IMR-90 (cell line): ENCODE results near the gene ACADM. TPM values are rescaled to one million over a fixed set of nuclear protein-coding genes. Genes with fewer than 3 reads are reported as not detected.
"Not testable (repeated sequence)": the region's sequence is repeated elsewhere in the genome, so short reads cannot be mapped to it uniquely, and the experiment has no call there.

Experiments used
- ATAC-seq: fragments of 200-7000 bp; cut with Tn5 transposase; 2 replicates; pipeline ENCODE4 v1.9.1; 2020; ENCODE audit warnings: low read depth, mild to moderate bottlenecking, moderate library complexity
- BruUV-seq: library from RNA; stranded (reverse); fragments of 400-500 nt; replicated peaks from 2 replicates; lab custom pipeline; 2021; lab: Mats Ljungman, UMichigan
- CTCF ChIA-PET: fragments of 300-600 bp; formaldehyde crosslinking; extraction: SDS; loops from one replicate; lab custom pipeline; 2021; ENCODE audit warnings: antibody characterized with exemption; lab: Yijun Ruan, JAX
- POLR2A ChIA-PET: fragments of 300-600 bp; sonication (Branson Sonifier 250); formaldehyde crosslinking; loops from one replicate; lab custom pipeline; 2022; ENCODE audit warnings: antibody characterized with exemption; ENCODE audit not compliant: unreplicated experiment; lab: Charles Lee
- DNase-seq: peaks from one replicate; pipeline ENCODE4 v3.0.0; 2013
- H2AFZ ChIP-seq: replicated peaks from 2 replicates; pipeline ENCODE3; 2013; ENCODE audit warnings: low read length, mild to moderate bottlenecking; ENCODE audit not compliant: poor library complexity
- H2AK5ac ChIP-seq: 2 replicates; pipeline ENCODE4 v1.6.1; 2013; ENCODE audit warnings: low read depth, low read length, inconsistent platforms
- H2AK9ac ChIP-seq: replicated peaks from 2 replicates; pipeline ENCODE3; 2013; ENCODE audit warnings: mild to moderate bottlenecking, low read depth, low read length, moderate library complexity; ENCODE audit not compliant: poor library complexity
- H2BK120ac ChIP-seq: 2 replicates; pipeline ENCODE4 v1.6.1; 2013; ENCODE audit warnings: low read depth, low read length, inconsistent platforms
- H2BK15ac ChIP-seq: 3 replicates; pipeline ENCODE4 v1.6.1; 2013; ENCODE audit warnings: low read depth, low read length, inconsistent platforms
- H2BK20ac ChIP-seq: 2 replicates; pipeline ENCODE4 v1.6.1; 2013; ENCODE audit warnings: low read depth, mild to moderate bottlenecking, inconsistent platforms, low read length, moderate library complexity
- H2BK5ac ChIP-seq: 2 replicates; pipeline ENCODE4 v1.6.1; 2013; ENCODE audit warnings: mild to moderate bottlenecking, low read depth, low read length, inconsistent platforms; ENCODE audit not compliant: poor library complexity, severe bottlenecking
- H3K14ac ChIP-seq: replicated peaks from 2 replicates; pipeline ENCODE4 v1.6.1; 2013; ENCODE audit warnings: low read depth, low read length, inconsistent platforms
- H3K18ac ChIP-seq: 2 replicates; pipeline ENCODE4 v1.6.1; 2013; ENCODE audit warnings: low read depth, low read length, control low read depth
- H3K23ac ChIP-seq: 2 replicates; pipeline ENCODE4 v1.6.1; 2013; ENCODE audit warnings: low read depth, low read length, inconsistent platforms
- H3K27ac ChIP-seq: 2 replicates; pipeline ENCODE4 v1.5.1; 2013; ENCODE audit warnings: mild to moderate bottlenecking, control low read depth, low read length; ENCODE audit not compliant: insufficient read depth
- H3K27me3 ChIP-seq: 2 replicates; pipeline ENCODE4 v1.6.1; 2013; ENCODE audit warnings: low read length; ENCODE audit not compliant: control insufficient read depth, insufficient read depth
- H3K36me3 ChIP-seq: 2 replicates; pipeline ENCODE4 v1.6.1; 2013; ENCODE audit warnings: low read length, mixed read lengths; ENCODE audit not compliant: control insufficient read depth, insufficient read depth
- H3K4ac ChIP-seq: 2 replicates; pipeline ENCODE4 v1.6.1; 2013; ENCODE audit warnings: low read depth, low read length, inconsistent platforms
- H3K4me1 ChIP-seq: 2 replicates; pipeline ENCODE4 v1.6.1; 2013; ENCODE audit warnings: low read length, mixed read lengths; ENCODE audit not compliant: control insufficient read depth, insufficient read depth
- H3K4me2 ChIP-seq: 2 replicates; pipeline ENCODE4 v1.6.1; 2013; ENCODE audit warnings: low read depth, mild to moderate bottlenecking, control low read depth, low read length, moderate library complexity
- H3K4me3 ChIP-seq: 2 replicates; pipeline ENCODE4 v1.5.1; 2013; ENCODE audit warnings: low read depth, mild to moderate bottlenecking, control low read depth, low read length, moderate library complexity; ENCODE audit not compliant: insufficient read depth
- H3K56ac ChIP-seq: 2 replicates; pipeline ENCODE4 v1.6.1; 2013; ENCODE audit warnings: low read length, inconsistent platforms; ENCODE audit not compliant: insufficient read depth; ENCODE audit errors: extremely low read depth
- H3K79me1 ChIP-seq, 2 experiments: 2 replicates each; pipeline ENCODE4 v1.6.1; 2013; ENCODE audit warnings: low read length in 2 of 2, inconsistent platforms in 1 of 2, low read depth in 1 of 2
- H3K9ac ChIP-seq: 2 replicates; pipeline ENCODE4 v1.6.1; 2013; ENCODE audit warnings: low read depth, low read length, control low read depth
- H3K9me1 ChIP-seq: 2 replicates; pipeline ENCODE4 v1.6.1; 2013; ENCODE audit warnings: low read length, inconsistent platforms; ENCODE audit not compliant: insufficient read depth
- H3K9me3 ChIP-seq: 2 replicates; pipeline ENCODE4 v1.6.1; 2013; ENCODE audit warnings: low read length; ENCODE audit not compliant: control insufficient read depth, insufficient read depth
- H4K20me1 ChIP-seq: 2 replicates; pipeline ENCODE4 v1.6.1; 2013; ENCODE audit warnings: low read length, inconsistent platforms; ENCODE audit not compliant: insufficient read depth
- H4K5ac ChIP-seq: 2 replicates; pipeline ENCODE4 v1.6.1; 2013; ENCODE audit warnings: mild to moderate bottlenecking, low read depth, low read length, control low read depth
- H4K8ac ChIP-seq, 2 experiments: 2 replicates each; pipeline ENCODE4 v1.6.1; 2013; ENCODE audit warnings: low read depth in 2 of 2, low read length in 2 of 2, control low read depth in 1 of 2, inconsistent platforms in 1 of 2
- H4K91ac ChIP-seq: 2 replicates; pipeline ENCODE4 v1.6.1; 2013; ENCODE audit warnings: low read depth, low read length, inconsistent platforms; ENCODE audit not compliant: insufficient read depth
- BHLHE40 ChIP-seq: fragments of 150-350 bp; IDR thresholded peaks from 2 replicates; pipeline ENCODE4 v1.6.1; 2016; ENCODE audit warnings: mild to moderate bottlenecking, low read depth, low read length
- CHD1 ChIP-seq: IDR thresholded peaks from 2 replicates; pipeline ENCODE4 v1.6.1; 2012; ENCODE audit warnings: low read depth, low read length, improper control_type of control experiment
- FOS ChIP-seq: fragments of 150-350 bp; IDR thresholded peaks from 2 replicates; pipeline ENCODE4 v1.6.1; 2016; ENCODE audit warnings: low read depth, low read length
- MAFK ChIP-seq: IDR thresholded peaks from 2 replicates; pipeline ENCODE4 v1.6.1; 2012; ENCODE audit warnings: low read depth, low read length, improper control_type of control experiment
- MAZ ChIP-seq: IDR thresholded peaks from 2 replicates; pipeline ENCODE4 v1.6.1; 2012; ENCODE audit warnings: low read depth, mild to moderate bottlenecking, low read length, improper control_type of control experiment, moderate library complexity, borderline replicate concordance
- RAD21 ChIP-seq: IDR thresholded peaks from 2 replicates; pipeline ENCODE4 v1.6.1; 2012; ENCODE audit warnings: low read length, improper control_type of control experiment
- USF2 ChIP-seq: fragments of 150-350 bp; IDR thresholded peaks from 2 replicates; pipeline ENCODE4 v1.6.1; 2017; ENCODE audit warnings: mild to moderate bottlenecking, antibody characterized with exemption, low read length, low read depth
- WGBS, 2 experiments: methylation state at CpG; one replicate each; pipeline versions ENCODE4 v1.1.5 to v1.1.7; 2013; ENCODE audit warnings: missing lambda C conversion rate in 2 of 2; ENCODE audit not compliant: insufficient read length in 1 of 2; ENCODE audit errors: extremely low coverage in 2 of 2; 5-methylcytosine and 5-hydroxymethylcytosine counted together
- dilution Hi-C: fragments of 300-500 bp; cut with HindIII; formaldehyde crosslinking; loops from one replicate; pipeline ENCODE4 v1.14.3; 2018; ENCODE audit warnings: low sequenced_read_pairs; ENCODE audit not compliant: unreplicated experiment
- in situ Hi-C: fragments of 300-500 bp; cut with MboI; formaldehyde crosslinking; loops from 3 replicates; pipeline ENCODE4 v1.14.3; 2019; ENCODE audit warnings: low sequenced_read_pairs, inconsistent platforms, mixed read lengths
- intact Hi-C: fragments of 100-400 bp; cut with micrococcal nuclease; formaldehyde crosslinking; loops from 2 replicates; pipeline ENCODE4 v1.10.0; 2022
- polyA plus RNA-seq, 3 experiments: library from polyadenylated mRNA; depleted of rRNA; stranded (reverse); fragments of >200 nt; gene quantifications; 2 replicates each; pipeline ENCODE4 v1.2.3, GENCODE V29; 2012; ENCODE audit warnings: low replicate concordance in 1 of 3
- total RNA-seq: library from RNA; depleted of rRNA; stranded (reverse); fragments of >200 nt; gene quantifications from 2 replicates; pipeline ENCODE4 v1.2.3, GENCODE V29; 2012

ACADM gene
- total and polyA plus RNA-seq, 2 of the 4 experiments (the other 2 are of a cell fraction) = 8.6 to 18.5 TPM

GRCh38 chr1:75677443-75677842 is 47.1 kb upstream of the ACADM start:
- Histone ChIP-seq H4K91ac (no peak overlapping the region), H3K14ac (no peak overlapping the region), H3K18ac (no peak overlapping the region), H2BK5ac (no peak overlapping the region), H4K20me1 (no peaks in the 10 kb centered on the region), H3K79me1 (no peaks in the 10 kb centered on the region), H3K27ac (no peak overlapping the region), H2AFZ (no peak overlapping the region), H2BK120ac (no peak overlapping the region), H3K27me3 (no peaks in the 10 kb centered on the region), H4K5ac (no peak overlapping the region), H3K4me3 (no peak overlapping the region), H2AK9ac (no peak overlapping the region), H3K4me1 (peaks cover 4% of the 10 kb centered on the region), H3K9me3 (no peaks in the 10 kb centered on the region), H3K36me3 (no peaks in the 10 kb centered on the region), H3K4me2 (no peak overlapping the region), H3K23ac (no peak overlapping the region), H2BK20ac (no peak overlapping the region), H4K8ac (no peak overlapping the region), H3K9me1 (no peaks in the 10 kb centered on the region; the same call in 1 of the 2 replicates), H2AK5ac (no peak overlapping the region), H3K9ac (no peak overlapping the region), H2BK15ac (no peak overlapping the region), H3K4ac (no peak overlapping the region), H3K56ac (no peak overlapping the region)
- ChIA-PET CTCF (no interaction called here), POLR2A (no interaction called here)
- DNase-seq = no peak
- WGBS, 2 experiments = no CpG with 5 or more reads among the region's 5 CpGs
- ATAC-seq = no peak
- dilution Hi-C loops = no loop called here
- intact Hi-C loops = no loop called here
- in situ Hi-C loops = no loop called here
- TF ChIP-seq MAFK (no peak), BHLHE40 (no peak), CHD1 (no peak), RAD21 (no peak), MAZ (no peak), FOS (no peak), USF2 (no peak)
- BruUV-seq = no TSS peak

- H3K27ac ChIP-seq, H4K91ac ChIP-seq, H3K9me3 ChIP-seq, ATAC-seq, H2BK20ac ChIP-seq, H3K27me3 ChIP-seq, H3K9me1 ChIP-seq, H3K18ac ChIP-seq, H3K4ac ChIP-seq, H2BK15ac ChIP-seq, H3K4me3 ChIP-seq, H3K4me1 ChIP-seq, H4K8ac ChIP-seq, intact Hi-C loops, H3K36me3 ChIP-seq, H3K79me1 ChIP-seq, in situ Hi-C loops, H2AK9ac ChIP-seq, POLR2A ChIA-PET, dilution Hi-C loops, H3K4me2 ChIP-seq, H3K23ac ChIP-seq, H2AK5ac ChIP-seq, DNase-seq, CTCF ChIA-PET, H3K56ac ChIP-seq, H2BK5ac ChIP-seq, H2BK120ac ChIP-seq, H3K9ac ChIP-seq, BruUV-seq, H2AFZ ChIP-seq, H4K5ac ChIP-seq, H3K14ac ChIP-seq, H4K20me1 ChIP-seq: not testable (repeated sequence)
- 67% methylated on average over 3 of the region's 10 CpGs; no CpG with 5 or more reads in 1 of the 2 experiments for WGBS, 2 experiments
Measured at GRCh38 chr1:75677964-75678363, 46.5 kb upstream of the ACADM start.
